K562 treated with DMSO at 1 percent for 48 hours (cell line): ENCODE measurements around the gene CRB2. TPM values are rescaled to one million over a fixed set of nuclear protein-coding genes. Genes with fewer than 3 reads are reported as not detected.

Source experiments
- total RNA-seq: library from RNA; unstranded; fragments of 300-600 nt; gene quantifications from 2 replicates; pipeline ENCODE4 v1.2.3, GENCODE V29; 2022; ENCODE audit warnings: low replicate concordance; ENCODE audit errors: extremely low read depth

Gene CRB2
- total RNA-seq: not detected in 2 replicates

GRCh38 chr9:123355761-123356431 lies at the start of gene CRB2:
CRB2 (plus strand) TSS chr9:123356197; CDS start chr9:123356261, 64 bp downstream.

Other genes with a start within 250 kb of the CRB2 start
- not detected in 2 replicates for gene STRBP, start 87.6 kb upstream of the CRB2 start, total RNA-seq